Muscle of arm (tissue), 12 donors: ENCODE measurements around the gene C16orf74. TPM values are rescaled to one million over a fixed set of nuclear protein-coding genes. Genes with fewer than 3 reads are reported as not detected.

Experiments used
- DNase-seq: peaks from one replicate; pipeline ENCODE4 v3.0.0-alpha.2; 2013
- polyA plus RNA-seq, 12 donors: library from polyadenylated mRNA; unstranded; fragments of 120-200 nt; gene quantifications; one replicate each; pipeline ENCODE4 v1.2.1, GENCODE V29; 2013; ENCODE audit not compliant: insufficient read length in 12 of 12

The C16orf74 gene
- polyA plus RNA-seq, 12 donors = 0.48 to 10.1 (median 1.1) TPM; not detected in 2

- DNase-seq = no peak
Observed at GRCh38 chr16:85675251-85675874, 75.5 kb downstream of the C16orf74 start.

GRCh38 chr16:85674828-85675227 is 76.1 kb downstream of the C16orf74 start:
- DNase-seq = no peak

DNA sequence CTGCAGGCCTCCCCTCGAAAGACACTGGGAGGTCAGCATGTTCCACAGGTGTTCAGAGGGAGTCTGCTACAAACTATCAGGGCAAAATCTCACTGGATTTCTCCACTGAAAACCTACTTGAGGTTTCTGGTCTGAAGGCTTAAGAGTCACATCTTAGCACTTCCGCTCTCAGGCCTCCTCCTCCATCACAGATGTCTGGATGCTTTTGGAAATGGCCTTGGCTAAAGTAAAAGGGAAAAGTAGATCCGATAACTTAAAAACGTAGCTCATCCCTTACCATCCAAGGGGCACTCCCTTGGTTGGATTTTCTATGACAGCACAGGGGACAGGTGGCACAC is 76.5 kb downstream of the C16orf74 start:
- DNase-seq = no peak

- no peak for DNase-seq
Observed at GRCh38 chr16:85673529-85674417, 77.1 kb downstream of the C16orf74 start.

DNA sequence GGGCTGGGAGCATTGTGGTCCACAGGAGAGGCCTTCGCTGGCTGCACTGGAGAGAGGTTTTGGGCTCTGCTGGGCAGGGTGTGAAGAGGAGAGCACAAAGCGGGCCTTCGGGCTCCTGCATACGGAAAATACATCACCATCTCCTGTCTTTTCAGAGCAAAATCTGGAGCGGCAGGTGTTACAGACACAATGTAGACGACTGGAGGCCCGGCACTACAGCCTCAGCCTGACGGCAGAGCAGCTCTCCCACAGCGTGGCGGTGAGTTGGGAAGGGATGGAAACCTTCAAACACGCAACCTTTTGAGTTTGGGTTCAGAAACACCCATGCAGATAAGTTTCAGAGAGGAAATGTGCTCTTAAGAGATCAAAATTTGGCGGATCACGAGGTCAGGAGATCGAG is 80.1 kb downstream of the C16orf74 start:
- DNase-seq = no peak

- no peak for DNase-seq
Observed at GRCh38 chr16:85668676-85669424, 82.0 kb downstream of the C16orf74 start.

DNA sequence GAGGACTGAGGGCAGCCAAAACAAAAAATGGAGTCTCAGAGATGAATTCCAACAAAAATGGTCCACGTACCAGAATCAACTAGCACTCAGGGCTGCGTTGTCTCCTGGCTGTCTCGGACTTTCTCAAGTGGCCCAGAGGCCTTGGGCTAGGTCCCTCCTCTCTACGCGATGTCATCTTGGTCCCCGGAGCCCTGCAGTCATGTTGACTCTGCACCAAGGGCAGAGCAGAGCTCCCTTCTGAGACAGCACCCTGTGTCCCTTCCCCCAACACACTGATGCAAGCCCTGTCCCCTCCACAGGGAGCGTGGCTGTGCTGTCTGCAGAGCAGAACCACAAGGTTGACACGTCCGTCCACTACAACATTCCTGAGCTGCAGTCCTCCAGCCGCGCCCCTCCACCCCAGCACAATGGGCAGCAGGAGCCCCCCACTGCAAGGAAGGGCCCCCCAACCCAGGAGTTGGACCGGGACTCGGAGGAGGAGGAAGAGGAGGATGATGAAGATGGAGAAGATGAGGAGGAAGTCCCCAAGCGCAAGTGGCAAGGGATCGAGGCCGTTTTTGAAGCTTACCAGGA is 83.0 kb downstream of the C16orf74 start:
- no peak for DNase-seq

- no peak for DNase-seq
Observed at GRCh38 chr16:85667261-85667660, 83.6 kb downstream of the C16orf74 start.

DNA sequence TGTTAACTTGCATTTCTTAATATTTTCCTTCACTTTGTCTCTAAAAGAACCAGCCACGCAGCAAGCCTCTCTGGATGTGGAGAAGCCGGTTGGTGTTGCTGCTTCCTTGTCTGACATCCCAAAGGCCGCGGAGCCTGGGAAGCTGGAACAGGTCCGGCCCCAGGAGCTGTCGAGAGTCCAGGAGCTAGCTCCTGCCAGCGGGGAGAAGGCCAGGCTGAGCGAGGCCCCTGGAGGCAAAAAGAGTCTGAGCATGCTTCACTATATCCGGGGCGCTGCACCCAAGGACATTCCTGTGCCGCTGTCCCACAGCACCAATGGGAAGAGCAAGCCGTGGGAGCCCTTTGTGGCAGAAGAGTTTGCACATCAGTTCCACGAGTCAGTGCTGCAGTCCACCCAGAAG is 85.0 kb downstream of the C16orf74 start:
- no peak for DNase-seq

DNA sequence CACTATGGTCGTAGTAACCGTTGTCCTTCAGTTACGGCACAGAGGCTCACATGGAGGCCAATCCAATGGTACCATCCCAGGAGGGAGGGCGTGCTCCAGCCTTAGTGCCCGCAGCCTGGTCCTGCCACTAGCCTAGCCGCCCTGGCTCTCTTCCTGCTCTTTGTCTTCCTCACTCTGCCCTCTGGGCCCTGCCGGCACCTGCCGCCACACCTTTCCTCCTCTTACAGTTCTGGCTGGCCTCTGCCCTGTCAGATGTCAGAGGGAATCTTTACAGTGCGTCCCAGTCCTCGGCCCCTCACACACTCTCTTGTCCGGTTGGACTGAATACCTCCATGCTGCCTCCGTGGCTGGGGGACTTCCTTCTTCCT is 85.5 kb downstream of the C16orf74 start:
- no peak for DNase-seq

GRCh38 chr16:85664580-85665372 is 86.1 kb downstream of the C16orf74 start:
- DNase-seq = no peak

DNA sequence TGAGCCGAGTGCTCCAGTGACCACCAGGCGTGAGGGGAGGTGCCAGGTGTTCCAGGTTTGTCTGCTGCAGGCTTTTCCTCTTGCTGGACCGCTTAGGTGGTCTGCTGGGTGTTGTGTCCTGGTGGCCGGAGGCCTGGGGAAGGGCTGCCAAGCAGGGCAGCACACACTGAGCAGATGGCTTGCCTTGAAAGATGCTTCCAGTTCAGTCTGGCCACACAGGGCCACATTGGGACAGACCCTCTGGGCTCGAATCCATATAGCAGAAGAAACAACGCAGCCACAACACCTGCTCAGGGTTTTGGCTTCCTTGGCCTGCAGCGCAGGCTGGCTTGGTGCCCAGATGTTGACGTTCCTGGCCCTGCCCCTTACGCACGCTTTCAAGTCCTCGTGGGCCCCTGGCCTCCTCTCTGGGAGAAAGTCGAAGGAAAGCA is 87.0 kb downstream of the C16orf74 start:
- DNase-seq = no peak

DNA sequence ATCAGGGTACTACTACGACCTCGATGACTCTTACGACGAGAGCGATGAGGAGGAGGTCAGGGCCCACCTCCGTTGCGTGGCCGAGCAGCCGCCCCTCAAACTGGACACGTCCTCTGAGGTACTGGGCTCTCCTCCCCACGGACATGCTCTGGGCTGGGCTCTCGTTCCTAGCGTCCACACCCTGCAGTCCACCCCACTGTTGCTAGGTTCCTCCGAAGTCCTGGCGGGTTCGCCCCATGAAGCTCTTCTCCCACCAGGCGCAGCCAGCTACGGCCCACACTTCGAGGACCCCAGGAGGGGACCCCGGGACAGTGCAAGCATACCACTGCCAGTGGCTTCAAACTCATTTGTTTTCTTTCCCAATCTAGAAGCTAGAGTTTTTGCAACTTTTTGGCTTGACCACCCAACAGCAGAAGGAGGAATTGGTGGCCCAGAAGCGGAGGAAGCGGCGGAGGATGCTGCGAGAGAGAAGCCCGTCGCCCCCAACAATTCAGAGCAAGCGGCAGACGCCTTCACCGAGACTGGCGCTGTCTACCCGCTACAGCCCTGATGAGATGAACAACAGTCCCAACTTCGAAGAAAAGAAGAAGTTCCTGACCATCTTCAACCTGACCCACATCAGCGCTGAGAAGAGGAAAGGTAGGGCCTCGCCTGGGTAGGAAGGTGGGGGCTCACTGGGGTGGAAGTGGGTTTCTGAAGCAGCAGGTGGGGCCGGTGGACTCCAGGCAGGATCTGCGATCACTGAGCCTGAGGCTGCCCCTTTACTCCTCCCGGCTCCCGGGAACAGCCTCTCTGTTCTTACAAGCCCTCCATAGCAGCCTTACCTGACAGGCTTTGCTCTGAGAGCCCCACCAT is 87.7 kb downstream of the C16orf74 start:
- no peak for DNase-seq

DNA sequence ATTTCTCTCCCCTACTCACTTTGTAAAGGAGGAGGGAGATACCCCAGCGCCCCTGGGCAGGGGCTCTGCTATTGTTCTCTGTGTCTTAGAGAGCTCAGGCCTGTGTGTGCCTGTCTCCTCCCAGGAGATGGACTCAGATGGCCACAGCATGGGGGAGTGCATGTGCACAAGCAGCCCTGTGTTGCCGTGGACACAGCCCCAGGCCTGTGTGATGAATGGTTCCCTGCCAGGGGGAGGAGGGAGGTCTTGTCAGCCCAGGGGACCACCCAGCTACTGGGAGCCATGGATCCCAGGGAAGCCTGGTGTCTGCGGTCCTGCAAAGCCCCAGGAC is 88.4 kb downstream of the C16orf74 start:
- DNase-seq = no peak

DNA sequence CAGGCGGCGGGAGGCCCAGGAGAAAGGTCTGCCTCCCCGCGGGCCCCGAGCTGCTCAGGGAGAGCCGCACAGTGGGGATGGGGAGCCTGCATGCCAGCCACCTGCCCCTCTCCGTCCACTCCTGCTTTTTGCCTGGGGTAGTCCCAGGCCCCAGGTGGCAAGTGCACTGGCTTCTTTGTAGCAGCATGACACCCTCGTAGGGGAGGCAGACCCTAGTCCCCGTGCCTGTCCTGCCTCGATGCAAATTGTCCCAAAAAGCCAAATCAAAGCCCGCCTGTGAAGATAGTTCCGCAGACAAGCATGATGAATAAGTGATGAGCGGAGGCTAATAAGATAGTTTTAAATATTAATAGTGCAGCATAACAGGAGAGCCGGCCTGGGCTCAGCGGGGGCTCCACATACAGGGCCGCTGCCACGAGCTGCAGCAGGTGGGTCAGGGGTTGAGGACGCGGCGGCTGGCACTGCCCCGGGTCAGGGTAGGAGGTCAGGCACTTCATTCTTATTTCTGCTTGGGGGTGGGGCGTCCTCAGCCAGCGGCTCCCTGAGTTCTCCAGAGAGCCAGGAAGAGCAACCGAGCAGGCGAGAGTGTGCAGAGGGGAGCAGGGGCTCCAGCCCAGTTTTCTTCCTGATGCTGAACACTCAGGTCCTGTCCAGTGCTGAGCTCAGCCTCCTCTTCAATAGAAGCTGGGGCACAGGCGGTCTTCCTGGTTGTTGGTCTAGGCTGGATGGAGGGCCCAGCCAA is 89.0 kb downstream of the C16orf74 start:
- DNase-seq = no peak

GRCh38 chr16:85660843-85661739 is 89.8 kb downstream of the C16orf74 start:
- no peak for DNase-seq

GRCh38 chr16:85659805-85660511 is 90.9 kb downstream of the C16orf74 start:
- no peak for DNase-seq

DNA sequence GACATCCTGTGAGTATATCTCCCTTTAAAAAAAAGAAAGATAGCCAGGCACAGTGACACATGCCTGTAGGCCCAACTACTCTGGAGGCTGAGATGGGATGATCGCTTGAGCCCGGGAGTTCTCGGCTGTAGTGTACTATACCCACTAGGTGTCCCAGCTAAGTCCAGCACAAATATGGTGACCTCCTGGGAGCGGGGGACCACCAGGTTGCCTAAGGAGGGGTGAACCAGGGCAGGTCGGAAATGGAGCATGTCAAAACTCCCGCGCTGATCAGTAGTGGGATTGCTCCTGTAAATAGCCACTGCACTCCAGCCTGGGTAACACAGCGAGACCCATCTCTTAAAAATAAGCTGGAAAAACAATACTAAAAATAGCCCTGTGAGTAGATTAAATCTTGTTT is 91.6 kb downstream of the C16orf74 start:
- no peak for DNase-seq
